Activated B cell treated with CpG ODN at 0.5 μM for 24 hours (primary cell): Measurements from ENCODE around the gene ODF4. TPM values are rescaled to one million over a fixed set of nuclear protein-coding genes. Genes with fewer than 3 reads are reported as not detected.
A peak's percentile ranks its signal among the peaks of the same experiment; 100 is the strongest.

Experiments
- ATAC-seq: fragments of 200-7000 bp; cut with Tn5 transposase; one replicate; pipeline ENCODE4 v1.10.0; 2021; ENCODE audit warnings: low read depth, mild to moderate bottlenecking, moderate library complexity
- CTCF ChIA-PET: fragments of 350-600 bp; sonication (Branson Sonifier 250); formaldehyde crosslinking; loops from one replicate; lab custom pipeline; 2021; ENCODE audit warnings: antibody characterized with exemption; lab: Charles Lee
- POLR2A ChIA-PET: fragments of 350-600 bp; sonication (Branson Sonifier 250); formaldehyde crosslinking; loops from one replicate; lab custom pipeline; 2021; ENCODE audit warnings: antibody characterized with exemption; lab: Charles Lee
- DNase-seq: peaks from one replicate; pipeline ENCODE4 v3.0.0; 2022
- H3K27ac Mint-ChIP-seq: one replicate; pipeline ENCODE4 v1.8.0; 2020; ENCODE audit warnings: mixed read lengths
- H3K27me3 Mint-ChIP-seq: one replicate; pipeline ENCODE4 v1.8.0; 2021; ENCODE audit warnings: mixed read lengths
- H3K36me3 Mint-ChIP-seq: one replicate; pipeline ENCODE4 v1.8.0; 2021; ENCODE audit warnings: low read depth, mixed read lengths
- H3K4me1 Mint-ChIP-seq: one replicate; pipeline ENCODE4 v1.8.0; 2021; ENCODE audit warnings: mixed read lengths
- H3K4me3 Mint-ChIP-seq: one replicate; pipeline ENCODE4 v1.8.0; 2020; ENCODE audit warnings: mild to moderate bottlenecking, mixed read lengths
- H3K9me3 Mint-ChIP-seq: one replicate; pipeline ENCODE4 v1.8.0; 2020; ENCODE audit warnings: mixed read lengths
- CTCF ChIP-seq: fragments of 200-600 bp; IDR thresholded peaks from one replicate; pipeline ENCODE4 v1.8.0; 2022; ENCODE audit warnings: antibody characterized with exemption, mild to moderate bottlenecking
- intact Hi-C: fragments of 100-400 bp; cut with micrococcal nuclease; formaldehyde crosslinking; loops from one replicate; pipeline ENCODE4 v1.15.1; 2024
- total RNA-seq: library from RNA; stranded (reverse); gene quantifications from 2 replicates; pipeline ENCODE4 v1.2.3, GENCODE V29; 2022

ODF4 gene
- total RNA-seq, 1 donor from 2014 or later: not detected

GRCh38 chr17:8362651-8363332 lies 23.2 kb downstream of the ODF4 start:
- POLR2A ChIA-PET: interaction anchor here (0.9 kb wide), 1 partner anchor 14 kb away, joined by 3 read pairs; the partner anchor contains the start of gene KRABD2
- no peaks in the 10 kb centered on the region for H3K4me1 Mint-ChIP-seq
- no peak overlapping the region for H3K27ac Mint-ChIP-seq
- H3K4me3 Mint-ChIP-seq: no peak overlapping the region
- H3K9me3 Mint-ChIP-seq: no peaks in the 10 kb centered on the region
- no peak for TF ChIP-seq CTCF
- no peak for DNase-seq
- CTCF ChIA-PET: no interaction called here
- H3K27me3 Mint-ChIP-seq: no peaks in the 10 kb centered on the region
- peaks cover 1% of the 10 kb centered on the region for H3K36me3 Mint-ChIP-seq
- ATAC-seq: no peak
- intact Hi-C loops: no loop called here

GRCh38 chr17:8365143-8365542 lies 25.5 kb downstream of the ODF4 start:
- Mint-ChIP-seq H3K4me3 (no peak overlapping the region), H3K4me1 (peaks cover 7% of the 10 kb centered on the region), H3K27me3 (no peaks in the 10 kb centered on the region), H3K27ac (no peak overlapping the region), H3K36me3 (peaks cover 14% of the 10 kb centered on the region), H3K9me3 (no peaks in the 10 kb centered on the region)
- DNase-seq: no peak
- no peak for ATAC-seq
- no peak for TF ChIP-seq CTCF
- POLR2A ChIA-PET: no interaction called here
- intact Hi-C loops: no loop called here
- CTCF ChIA-PET: no interaction called here

GRCh38 chr17:8366231-8366630 lies 26.6 kb downstream of the ODF4 start:
- H3K27me3 Mint-ChIP-seq: no peaks in the 10 kb centered on the region
- POLR2A ChIA-PET: no interaction called here

GRCh38 chr17:8368193-8368592 lies 28.6 kb downstream of the ODF4 start:
- Mint-ChIP-seq H3K4me3 (no peak overlapping the region), H3K36me3 (peaks cover 22% of the 10 kb centered on the region), H3K4me1 (peaks cover 10% of the 10 kb centered on the region), H3K9me3 (no peaks in the 10 kb centered on the region), H3K27ac (no peak overlapping the region), H3K27me3 (no peaks in the 10 kb centered on the region)
- no peak for TF ChIP-seq CTCF
- ChIA-PET CTCF (no interaction called here), POLR2A (no interaction called here)
- no peak for DNase-seq
- intact Hi-C loops: no loop called here
- ATAC-seq: no peak

More at GRCh38 chr17:8366231-8366630, 26.6 kb downstream of the ODF4 start:
- Mint-ChIP-seq H3K9me3 (no peaks in the 10 kb centered on the region), H3K4me3 (no peak overlapping the region), H3K27ac (no peak overlapping the region), H3K36me3 (peaks cover 18% of the 10 kb centered on the region), H3K4me1 (peaks cover 10% of the 10 kb centered on the region)
- TF ChIP-seq CTCF: no peak
- ATAC-seq (no peak), DNase-seq (no peak)
- intact Hi-C loops: no loop called here
- CTCF ChIA-PET: no interaction called here

GRCh38 chr17:8369944-8370343 lies 30.3 kb downstream of the ODF4 start:
- ChIA-PET POLR2A (no interaction called here), CTCF (no interaction called here)
- Mint-ChIP-seq H3K27ac (peak overlapping the region; percentile 28), H3K36me3 (peaks cover 25% of the 10 kb centered on the region), H3K4me1 (peaks cover 11% of the 10 kb centered on the region), H3K27me3 (no peaks in the 10 kb centered on the region), H3K4me3 (peak overlapping the region; percentile 39), H3K9me3 (no peaks in the 10 kb centered on the region)
- intact Hi-C loops: no loop called here
- ATAC-seq (peak; percentile 40), DNase-seq (no peak)
- no peak for TF ChIP-seq CTCF
